OCI-LY3 (cell line): ENCODE measurements around the gene NIP7.
"Not testable (repeated sequence)": the region's sequence is repeated elsewhere in the genome, so short reads cannot be mapped to it uniquely, and the experiment has no call there.

Experiments used
- H2AFZ ChIP-seq: fragments of 200-600, 300-600 bp; shearing (Covaris generic); 2 replicates; pipeline ENCODE4 v1.6.0; 2014; ENCODE audit warnings: antibody characterized with exemption, low read depth, low read length
- H3K27ac ChIP-seq: fragments of 200-600, 300-600 bp; sonication (generic); 2 replicates; pipeline ENCODE4 v1.5.1; 2014; ENCODE audit warnings: mild to moderate bottlenecking, low read length, moderate library complexity, mixed read lengths
- H3K27me3 ChIP-seq: fragments of 200-600, 300-600 bp; sonication (generic); 2 replicates; pipeline ENCODE4 v1.6.1; 2014; ENCODE audit warnings: low read depth, low read length, mixed read lengths
- H3K36me3 ChIP-seq: fragments of 200-600, 300-600 bp; sonication (generic); replicated peaks from 2 replicates; pipeline ENCODE3; 2014; ENCODE audit warnings: low read depth, low read length, mixed read lengths
- H3K4me1 ChIP-seq: fragments of 300-600, 200-600 bp; sonication (generic); 2 replicates; pipeline ENCODE4 v1.6.1; 2014; ENCODE audit warnings: low read length, mixed read lengths
- H3K4me2 ChIP-seq: fragments of 200-600, 300-600 bp; sonication (generic); 2 replicates; pipeline ENCODE4 v1.6.1; 2014; ENCODE audit warnings: low read length, mixed read lengths
- H3K4me3 ChIP-seq: fragments of 300-600, 200-600 bp; sonication (generic); 2 replicates; pipeline ENCODE4 v1.5.1; 2014; ENCODE audit warnings: antibody characterized with exemption, mild to moderate bottlenecking, low read length, moderate library complexity
- H3K79me2 ChIP-seq: fragments of 300-600, 200-600 bp; shearing (Covaris generic); 2 replicates; pipeline ENCODE4 v1.6.1; 2014; ENCODE audit warnings: mild to moderate bottlenecking, low read length, mixed read lengths
- H3K9ac ChIP-seq: fragments of 300-600, 200-600 bp; shearing (Covaris generic); 2 replicates; pipeline ENCODE4 v1.6.0; 2014; ENCODE audit warnings: mild to moderate bottlenecking, low read length, moderate library complexity
- H3K9me3 ChIP-seq: fragments of 200-600, 300-600 bp; shearing (Covaris generic); 2 replicates; pipeline ENCODE4 v1.6.1; 2014; ENCODE audit warnings: low read length, mixed read lengths; ENCODE audit not compliant: insufficient read depth
- H4K20me1 ChIP-seq: fragments of 200-600, 300-600 bp; sonication (generic); 2 replicates; pipeline ENCODE4 v1.6.1; 2016; ENCODE audit warnings: low read length, mixed read lengths; ENCODE audit not compliant: insufficient read depth
- EZH2phosphoT487 ChIP-seq: fragments of 200-600 bp; shearing (Covaris generic); IDR thresholded peaks from 2 replicates; pipeline ENCODE4 v1.6.1; 2018; ENCODE audit warnings: antibody characterized with exemption, mixed run types, low read depth
- TF ChIP-seq, protein P1 (sequence below): fragments of 200-600, 300-600 bp; sonication (generic); IDR thresholded peaks from 2 replicates; pipeline ENCODE4 v1.5.1; 2014; ENCODE audit warnings: antibody characterized with exemption, low read length, low read depth

NIP7 gene

GRCh38 chr16:69350536-69351133 is 11.1 kb downstream of the NIP7 start:
- Histone ChIP-seq H3K79me2 (no peaks in the 10 kb centered on the region), H3K4me2 (no peak overlapping the region), H4K20me1 (no peaks in the 10 kb centered on the region), H3K36me3 (peaks cover 20% of the 10 kb centered on the region), H3K4me3 (no peak overlapping the region), H3K9me3 (no peaks in the 10 kb centered on the region), H3K27ac (no peak overlapping the region), H3K27me3 (no peaks in the 10 kb centered on the region), H3K9ac (no peak overlapping the region), H3K4me1 (peaks cover 6% of the 10 kb centered on the region), H2AFZ (no peak overlapping the region)
- TF ChIP-seq EZH2phosphoT487, result no peak
- TF ChIP-seq, protein P1, sequence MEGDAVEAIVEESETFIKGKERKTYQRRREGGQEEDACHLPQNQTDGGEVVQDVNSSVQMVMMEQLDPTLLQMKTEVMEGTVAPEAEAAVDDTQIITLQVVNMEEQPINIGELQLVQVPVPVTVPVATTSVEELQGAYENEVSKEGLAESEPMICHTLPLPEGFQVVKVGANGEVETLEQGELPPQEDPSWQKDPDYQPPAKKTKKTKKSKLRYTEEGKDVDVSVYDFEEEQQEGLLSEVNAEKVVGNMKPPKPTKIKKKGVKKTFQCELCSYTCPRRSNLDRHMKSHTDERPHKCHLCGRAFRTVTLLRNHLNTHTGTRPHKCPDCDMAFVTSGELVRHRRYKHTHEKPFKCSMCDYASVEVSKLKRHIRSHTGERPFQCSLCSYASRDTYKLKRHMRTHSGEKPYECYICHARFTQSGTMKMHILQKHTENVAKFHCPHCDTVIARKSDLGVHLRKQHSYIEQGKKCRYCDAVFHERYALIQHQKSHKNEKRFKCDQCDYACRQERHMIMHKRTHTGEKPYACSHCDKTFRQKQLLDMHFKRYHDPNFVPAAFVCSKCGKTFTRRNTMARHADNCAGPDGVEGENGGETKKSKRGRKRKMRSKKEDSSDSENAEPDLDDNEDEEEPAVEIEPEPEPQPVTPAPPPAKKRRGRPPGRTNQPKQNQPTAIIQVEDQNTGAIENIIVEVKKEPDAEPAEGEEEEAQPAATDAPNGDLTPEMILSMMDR, result no peak

GRCh38 chr16:69351309-69352027 is 11.9 kb downstream of the NIP7 start, which contains the start of gene TMED6:
Gene TMED6 (minus strand): TSS chr16:69351786. CDS start chr16:69351753, 33 bp downstream.
- no peaks in the 10 kb centered on the region for H3K27me3 ChIP-seq
- no peaks in the 10 kb centered on the region for H3K9me3 ChIP-seq
- TF ChIP-seq, protein P1, result no peak
- TF ChIP-seq EZH2phosphoT487, result no peak
- no peak within 1 kb of the TSS for H3K4me3 ChIP-seq
- peaks cover 18% of the 10 kb centered on the region for H3K36me3 ChIP-seq
- H3K4me2 ChIP-seq, result no peak within 1 kb of the TSS
- H3K9ac ChIP-seq, result no peak within 1 kb of the TSS
- H3K27ac ChIP-seq, result no peak within 1 kb of the TSS
- no peaks in the 10 kb centered on the region for H3K4me1 ChIP-seq
- no peaks in the 10 kb centered on the region for H4K20me1 ChIP-seq
- H3K79me2 ChIP-seq, result no peaks in the 10 kb centered on the region
- H2AFZ ChIP-seq, result no peak within 1 kb of the TSS

DNA sequence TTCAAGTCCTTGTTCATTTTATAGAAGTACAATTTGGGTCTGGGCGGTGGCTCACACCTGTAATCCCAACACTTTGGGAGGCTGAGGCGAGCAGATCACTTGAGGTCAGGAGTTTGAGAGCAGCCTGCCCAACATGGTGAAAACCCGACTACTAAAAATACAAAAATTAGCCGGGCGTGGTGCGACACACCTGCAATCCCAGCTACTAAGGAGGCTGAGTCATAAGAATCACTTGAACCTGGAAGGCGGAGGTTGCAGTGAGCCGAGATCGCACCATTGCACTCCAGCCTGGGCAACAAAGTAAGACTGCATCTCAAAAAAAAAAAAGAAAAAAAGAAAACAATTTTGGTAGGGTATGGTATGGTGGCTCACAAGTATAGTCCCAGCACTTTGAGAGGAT is 20.5 kb downstream of the NIP7 start:
- H2AFZ ChIP-seq, H3K4me2 ChIP-seq, H3K9me3 ChIP-seq, H3K79me2 ChIP-seq, H3K27me3 ChIP-seq, H4K20me1 ChIP-seq, H3K4me3 ChIP-seq, H3K9ac ChIP-seq, H3K27ac ChIP-seq, H3K4me1 ChIP-seq: not testable (repeated sequence)
- H3K36me3 ChIP-seq, result peaks cover 43% of the 10 kb centered on the region

DNA sequence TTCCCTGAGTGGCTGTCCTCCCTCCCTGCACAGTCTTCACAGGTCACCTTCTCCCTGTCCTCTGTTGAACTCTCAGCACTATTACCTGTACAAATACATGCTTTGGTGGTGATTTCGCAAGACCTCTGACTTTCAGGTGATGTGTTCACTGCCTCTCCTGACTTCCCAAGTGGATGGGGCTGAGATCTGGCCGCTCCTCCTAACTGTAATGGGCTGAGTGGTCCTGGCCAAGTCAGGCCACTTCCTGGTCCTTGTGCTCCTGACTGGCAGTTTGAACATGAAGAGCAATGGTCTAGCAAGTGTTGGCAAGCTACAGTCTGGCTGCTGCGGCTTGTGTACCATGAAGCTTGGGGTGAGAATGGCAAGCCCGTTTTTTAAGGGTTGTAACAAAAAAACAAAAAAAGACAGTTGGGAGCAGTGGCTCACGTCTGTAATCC is 23.7 kb downstream of the NIP7 start:
- H4K20me1 ChIP-seq, result no peaks in the 10 kb centered on the region
- H3K4me2 ChIP-seq, result no peak overlapping the region
- H3K9me3 ChIP-seq, result no peaks in the 10 kb centered on the region
- H3K27ac ChIP-seq, result no peak overlapping the region
- H3K4me3 ChIP-seq, result no peak overlapping the region
- H3K27me3 ChIP-seq, result no peaks in the 10 kb centered on the region
- H3K79me2 ChIP-seq, result no peaks in the 10 kb centered on the region
- peaks cover 55% of the 10 kb centered on the region for H3K36me3 ChIP-seq
- no peak overlapping the region for H2AFZ ChIP-seq
- TF ChIP-seq, protein P1, result no peak
- no peak for TF ChIP-seq EZH2phosphoT487
- no peaks in the 10 kb centered on the region for H3K4me1 ChIP-seq
- H3K9ac ChIP-seq, result no peak overlapping the region
